HG02798 (cell line): Measurements from ENCODE around the gene ATG10.
"Not testable (repeated sequence)": the region's sequence is repeated elsewhere in the genome, so short reads cannot be mapped to it uniquely, and the experiment has no call there.

Source experiments
- ATAC-seq: cut with Tn5 transposase; IDR thresholded peaks from one replicate; pipeline ENCODE4 v1.9.1; 2021; ENCODE audit warnings: mild to moderate bottlenecking; ENCODE audit not compliant: unreplicated experiment, poor library complexity

ATG10 gene

DNA sequence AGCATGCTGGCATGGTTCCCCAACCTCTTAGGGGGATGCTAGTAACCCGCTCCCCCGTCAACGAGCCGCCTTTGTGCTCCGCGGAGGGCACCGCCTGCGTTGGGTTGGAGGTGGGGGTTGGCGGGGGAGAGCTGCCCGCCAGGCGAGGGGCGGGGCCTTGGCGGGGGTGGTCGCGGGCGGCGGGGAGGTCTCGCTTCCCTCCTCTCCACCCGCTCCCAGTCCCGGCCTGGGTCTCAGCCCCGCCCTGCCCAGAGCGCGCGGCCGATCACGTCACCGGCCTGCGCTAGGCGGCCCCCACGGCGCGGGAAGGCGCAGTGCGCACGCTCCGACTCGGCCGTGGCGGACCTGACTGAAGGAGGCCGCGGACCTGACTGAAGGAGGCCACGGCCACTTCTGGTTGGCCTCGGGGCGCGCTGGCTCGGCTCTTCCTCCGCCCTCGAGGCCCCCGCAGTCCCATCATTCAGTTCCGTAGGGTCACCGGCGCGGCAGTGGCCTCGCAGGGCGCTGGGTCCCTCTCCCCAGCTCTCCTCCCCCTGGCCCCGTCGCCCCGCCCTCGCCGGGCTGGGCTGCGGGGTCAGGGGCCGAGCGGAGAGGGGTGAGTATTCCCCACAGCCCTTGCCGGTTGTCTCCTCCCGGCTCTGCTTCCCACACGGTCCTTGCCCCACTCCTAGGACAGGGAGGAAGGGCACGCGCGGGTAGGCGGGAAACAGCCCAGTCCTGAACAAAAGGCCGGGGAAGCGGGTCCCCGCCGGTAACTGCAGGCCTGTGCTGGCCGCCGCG is at the start of gene ATG10:
Gene ATG10 (plus strand): TSS at position 312 of the 780 bp plus-strand sequence. CDS start 15,548 bp downstream, outside the sequence.
- peak; percentile 97 for ATAC-seq

DNA sequence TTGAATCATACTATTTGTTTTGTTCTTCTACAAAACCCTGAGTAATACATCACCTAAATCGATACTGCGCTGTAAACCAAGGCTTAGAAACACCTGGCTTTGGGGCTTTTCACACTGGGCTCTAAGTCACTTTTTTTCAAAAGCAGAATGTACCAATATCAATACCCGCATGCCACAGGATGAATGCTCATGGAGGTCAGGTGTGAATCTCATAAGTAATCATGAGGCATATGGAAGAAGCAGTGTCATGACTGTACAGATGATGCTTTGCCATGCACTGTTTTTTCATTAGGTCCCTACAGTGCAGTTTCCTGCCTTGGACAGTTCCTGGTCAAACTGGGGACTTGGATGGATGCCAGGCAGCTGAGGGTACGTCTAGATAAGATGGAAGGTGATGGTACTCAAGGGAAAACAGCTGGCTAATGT is 49.0 kb upstream of the ATG10 start:
- peak; percentile 66 for ATAC-seq

DNA sequence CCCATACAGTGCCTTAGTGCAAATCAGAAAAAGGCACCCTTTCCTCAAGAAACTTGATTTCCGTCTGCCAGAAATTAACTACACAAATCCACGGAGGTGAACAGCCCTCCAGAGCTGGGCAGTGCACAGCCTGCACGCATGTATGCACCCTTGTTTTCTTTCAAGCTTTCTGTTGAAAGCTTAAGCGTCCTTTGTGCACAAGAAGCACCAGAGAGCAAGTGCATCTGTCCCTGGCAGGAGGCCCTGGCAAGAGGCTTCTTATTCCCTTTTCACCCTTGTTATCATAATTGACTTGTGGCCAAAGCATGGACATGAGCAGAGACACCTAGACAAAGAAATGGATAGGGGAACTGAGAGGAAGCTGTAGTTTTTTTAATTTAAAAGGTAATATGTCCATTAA is 47.4 kb upstream of the ATG10 start:
- ATAC-seq, result no peak

DNA sequence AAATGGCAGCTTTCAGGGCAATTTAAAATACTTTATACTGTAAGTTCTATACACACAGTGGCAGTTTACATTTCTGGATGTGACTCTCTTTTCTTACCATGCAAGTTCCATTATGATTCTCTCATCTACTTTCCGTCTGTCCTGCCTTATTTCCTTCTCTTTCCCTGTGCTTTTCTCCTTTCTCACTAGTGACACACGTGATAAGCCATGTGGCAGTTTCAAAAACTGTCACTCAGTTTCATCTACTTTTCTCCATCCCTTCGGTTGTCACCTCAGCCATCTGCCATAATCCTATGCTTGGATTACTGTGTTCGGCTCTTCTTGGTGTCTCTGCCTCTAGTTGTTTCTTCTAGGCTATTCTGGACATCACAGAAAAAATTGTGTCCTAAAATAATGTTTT is 46.8 kb upstream of the ATG10 start:
- ATAC-seq, result no peak

DNA sequence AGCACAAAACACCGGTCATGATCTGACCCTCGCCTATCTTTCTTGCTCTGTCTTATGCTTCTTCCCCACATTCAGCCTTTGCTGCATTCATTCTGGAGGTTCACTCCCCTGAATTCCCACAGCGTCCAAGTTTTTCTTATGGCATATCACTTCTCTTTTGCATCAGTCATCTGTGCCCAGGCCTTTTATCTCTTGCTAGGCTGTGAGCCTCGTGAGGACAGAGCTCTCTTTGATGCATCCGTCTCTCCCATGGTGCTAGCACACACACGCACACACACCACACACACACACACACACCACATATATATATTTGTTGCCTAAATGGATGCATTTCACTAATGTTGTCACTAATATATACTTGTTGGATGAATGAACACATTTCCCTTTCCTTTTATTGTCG is 45.8 kb upstream of the ATG10 start:
- no peak for ATAC-seq

DNA sequence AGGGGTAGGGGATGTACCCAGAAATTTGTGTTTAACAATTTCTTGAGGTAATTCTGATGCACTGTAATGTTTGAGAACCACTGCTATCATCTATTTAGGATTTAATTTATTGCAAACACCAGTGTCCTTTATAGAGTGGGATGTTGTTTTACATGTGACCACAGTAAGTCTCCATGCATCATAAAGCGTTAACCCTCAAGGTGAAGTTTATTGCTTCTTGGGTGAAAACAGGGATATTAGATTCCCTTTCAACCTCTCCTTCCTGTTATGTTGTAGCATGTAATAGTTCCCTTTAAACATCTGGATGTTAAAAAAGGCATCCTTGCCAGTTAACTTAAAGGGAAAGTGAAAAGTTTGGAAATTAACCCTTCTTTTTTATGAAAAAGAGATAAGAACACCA is 35.8 kb upstream of the ATG10 start:
- no peak for ATAC-seq

DNA sequence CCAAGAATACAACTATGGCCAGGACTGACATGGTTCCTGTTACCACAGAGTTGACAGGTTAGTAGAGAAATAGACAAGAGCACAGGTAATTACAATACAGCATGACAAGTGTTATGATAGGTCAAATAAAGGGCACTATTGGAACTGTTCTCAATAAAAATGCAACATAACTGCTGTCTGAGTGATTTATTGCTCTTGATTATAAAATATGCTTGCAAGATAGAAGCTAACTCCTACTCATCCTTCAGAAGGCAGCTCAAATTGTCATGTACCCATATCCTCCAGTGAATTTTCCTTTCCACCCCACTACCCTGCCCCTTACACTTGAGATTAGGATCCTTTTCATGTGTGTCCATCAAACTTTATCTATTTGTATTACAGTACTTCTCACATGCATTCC is 35.1 kb upstream of the ATG10 start:
- ATAC-seq, result no peak

DNA sequence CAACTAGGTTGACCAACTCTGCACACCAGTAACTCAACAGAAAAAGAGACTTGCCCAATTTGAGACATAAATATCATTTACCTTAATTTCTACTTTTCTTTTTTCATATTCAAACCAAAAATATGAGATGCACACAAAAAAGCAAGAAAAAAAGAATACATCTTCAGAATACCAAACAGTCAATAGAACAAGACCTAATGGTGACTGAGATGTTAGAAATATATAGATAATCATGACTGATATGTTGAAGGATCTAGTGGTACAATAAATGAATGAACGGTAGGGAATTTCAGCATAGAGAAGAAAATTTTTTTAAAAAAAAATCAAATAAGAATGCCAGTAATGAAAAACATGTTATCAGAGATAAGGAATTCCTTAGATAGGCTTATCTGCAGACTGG is 29.1 kb upstream of the ATG10 start:
- ATAC-seq, result no peak

DNA sequence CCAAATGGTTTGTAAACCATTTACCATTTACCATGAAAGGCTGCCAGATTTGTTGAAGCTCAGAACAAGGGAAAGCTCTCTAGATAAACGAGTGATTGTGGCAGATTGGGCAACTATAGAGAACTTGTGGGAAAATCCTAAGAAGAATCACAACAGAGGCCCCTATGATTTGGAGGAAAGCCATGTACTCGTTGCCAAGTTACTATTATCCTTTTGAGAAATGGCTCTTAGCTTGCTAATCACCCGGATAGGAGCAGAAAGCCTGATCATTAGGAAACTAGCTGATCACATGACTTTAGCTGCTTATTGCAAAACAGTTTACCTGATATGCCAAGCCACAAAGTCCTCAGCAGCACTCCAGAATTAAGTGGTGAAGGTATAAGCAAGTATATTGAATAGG is 23.5 kb upstream of the ATG10 start:
- ATAC-seq, result no peak

DNA sequence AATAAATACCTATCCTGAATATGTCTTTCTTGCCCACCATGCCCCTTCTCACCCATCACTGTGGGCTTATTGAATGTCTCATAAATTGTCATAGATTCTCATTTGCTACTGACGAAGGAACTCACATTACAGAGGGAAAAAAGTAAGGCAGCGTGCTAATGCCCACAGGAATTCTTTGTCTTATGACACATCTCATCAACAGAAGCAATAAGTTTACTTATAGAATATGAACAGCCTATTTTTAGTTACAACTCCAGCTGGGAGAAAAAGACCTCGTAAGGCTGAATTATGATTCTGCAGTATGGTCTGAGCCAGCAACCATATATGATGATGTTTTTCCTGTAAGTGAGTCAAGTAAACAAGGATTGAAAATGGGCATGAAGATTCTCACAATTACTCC is 22.4 kb upstream of the ATG10 start:
- ATAC-seq, result no peak

DNA sequence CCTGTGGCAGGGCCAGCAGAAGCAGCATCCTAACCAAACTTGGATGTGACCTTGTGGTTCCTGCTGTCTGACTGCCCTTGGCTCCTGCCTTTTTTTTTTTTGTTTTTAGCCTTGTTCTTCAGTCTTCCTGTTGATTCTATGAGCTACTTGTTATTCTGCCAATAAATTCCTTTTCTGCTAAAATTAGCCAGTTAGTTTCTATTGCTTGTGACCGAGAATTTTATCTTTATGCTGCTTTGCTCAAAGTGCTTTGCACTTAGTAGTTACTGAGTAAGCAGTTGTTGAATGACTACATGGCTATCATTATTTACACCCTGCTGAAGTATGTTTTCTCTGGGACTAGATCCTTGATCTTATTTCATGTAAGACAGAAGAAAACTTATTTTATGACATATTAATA is 20.8 kb upstream of the ATG10 start:
- no peak for ATAC-seq

DNA sequence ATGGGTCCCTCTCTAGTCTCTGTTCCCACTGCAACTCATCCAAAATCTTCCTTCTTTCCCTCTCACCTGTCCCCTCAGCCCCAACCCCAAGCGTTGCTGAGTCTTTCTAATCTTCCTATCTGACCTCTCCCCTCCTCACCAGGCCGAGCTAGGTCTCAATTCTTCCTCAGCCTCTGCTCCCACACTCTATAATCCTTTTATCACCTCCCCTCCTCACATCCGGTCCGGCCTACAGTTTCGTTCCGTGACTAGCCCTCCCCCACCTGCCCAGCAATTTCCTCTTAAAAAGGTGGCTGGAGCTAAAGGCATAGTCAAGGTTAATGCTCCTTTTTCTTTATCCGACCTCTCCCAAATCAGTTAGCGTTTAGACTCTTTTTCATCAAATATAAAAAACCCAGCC is 17.0 kb upstream of the ATG10 start:
- ATAC-seq, result not testable (repeated sequence)

DNA sequence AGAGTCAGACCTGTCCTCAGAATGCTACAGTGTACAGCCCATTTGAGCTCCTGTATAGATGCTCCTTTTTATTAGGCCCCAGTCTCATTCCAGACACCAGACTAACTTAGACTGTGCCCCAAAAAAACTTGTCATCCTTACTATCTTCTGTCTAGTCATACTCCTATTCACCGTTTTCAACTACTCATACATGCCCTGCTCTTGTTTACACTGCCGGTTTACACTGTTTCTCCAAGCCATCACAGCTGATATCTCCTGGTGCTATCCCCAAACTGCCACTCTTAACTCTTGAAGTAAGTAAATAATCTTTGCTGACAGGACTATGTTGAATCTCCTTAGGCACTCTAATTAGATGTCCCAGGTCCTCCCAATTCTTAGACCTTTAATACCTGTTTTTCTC is 13.7 kb upstream of the ATG10 start:
- not testable (repeated sequence) for ATAC-seq

DNA sequence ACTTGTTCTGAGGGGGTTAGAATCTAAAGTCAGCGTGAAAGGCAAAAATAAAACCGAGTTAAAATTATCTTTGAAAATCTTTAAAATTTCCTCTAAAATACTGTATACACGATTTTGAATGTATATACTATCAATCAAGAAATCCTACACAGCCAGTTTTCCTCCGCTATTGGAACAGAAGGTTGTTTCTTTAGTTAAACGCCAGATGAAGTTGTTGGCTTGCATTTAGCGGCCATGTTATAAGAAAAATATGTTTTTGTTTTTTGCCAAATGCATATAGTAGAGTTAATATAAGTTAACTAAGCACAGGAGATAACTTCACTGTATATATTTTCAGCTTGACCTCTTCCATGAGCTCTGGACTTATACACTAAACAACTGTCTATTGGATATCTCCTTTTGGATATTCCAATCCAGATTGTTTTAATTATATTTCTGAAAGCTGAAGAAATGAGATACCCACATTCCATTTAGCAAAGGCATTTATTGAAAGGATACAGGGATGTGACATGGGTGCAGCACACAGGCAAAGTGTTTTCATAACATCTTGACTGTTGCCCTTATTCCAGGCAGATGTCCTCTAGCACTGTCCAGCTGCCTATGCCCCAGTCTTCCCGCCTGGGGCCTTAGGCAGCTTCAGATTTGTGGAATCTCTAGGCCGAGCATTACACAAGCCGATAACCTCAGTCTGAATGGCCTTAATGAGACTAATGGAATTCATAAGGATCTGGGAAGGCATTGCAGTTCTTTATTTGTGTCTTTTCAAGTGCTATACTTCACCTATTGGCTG is 10.0 kb upstream of the ATG10 start:
- ATAC-seq, result no peak

DNA sequence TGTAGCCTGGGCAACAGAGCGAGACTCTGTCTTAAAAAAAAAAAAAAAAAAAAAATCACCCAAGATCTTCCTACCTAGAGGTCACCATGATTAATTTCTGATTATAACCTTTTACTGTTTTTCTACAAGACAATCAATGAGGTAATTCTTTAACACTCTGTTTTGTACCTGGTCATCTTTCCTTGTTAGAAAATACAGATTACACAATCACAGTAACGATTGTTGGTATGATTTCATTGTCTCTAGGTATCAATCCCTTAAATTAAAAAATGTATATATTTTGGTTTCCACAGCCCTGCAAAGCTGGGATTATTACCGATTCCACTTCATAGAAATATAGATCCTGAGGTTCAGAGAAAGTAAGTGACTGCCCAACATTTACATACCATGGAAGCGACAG is 8.3 kb upstream of the ATG10 start:
- ATAC-seq, result no peak

DNA sequence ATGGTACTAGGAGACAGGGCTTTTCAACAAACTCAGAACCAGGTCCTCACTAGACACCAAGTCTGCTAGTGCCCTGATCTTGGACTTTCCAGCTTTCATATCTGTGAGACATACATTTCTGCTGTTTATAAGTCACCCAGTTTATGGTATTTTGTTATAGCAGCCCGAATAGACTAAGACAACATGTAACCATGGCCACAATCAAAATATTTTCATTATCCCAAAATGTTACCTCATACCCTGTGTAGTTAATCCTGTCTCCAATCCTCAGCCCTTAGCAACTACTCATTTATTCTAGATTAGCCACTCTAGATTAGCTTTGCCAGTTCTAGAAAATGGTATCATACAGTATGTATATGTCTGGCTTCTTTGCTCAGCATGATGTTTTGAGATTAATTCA is 6.3 kb upstream of the ATG10 start:
- no peak for ATAC-seq

DNA sequence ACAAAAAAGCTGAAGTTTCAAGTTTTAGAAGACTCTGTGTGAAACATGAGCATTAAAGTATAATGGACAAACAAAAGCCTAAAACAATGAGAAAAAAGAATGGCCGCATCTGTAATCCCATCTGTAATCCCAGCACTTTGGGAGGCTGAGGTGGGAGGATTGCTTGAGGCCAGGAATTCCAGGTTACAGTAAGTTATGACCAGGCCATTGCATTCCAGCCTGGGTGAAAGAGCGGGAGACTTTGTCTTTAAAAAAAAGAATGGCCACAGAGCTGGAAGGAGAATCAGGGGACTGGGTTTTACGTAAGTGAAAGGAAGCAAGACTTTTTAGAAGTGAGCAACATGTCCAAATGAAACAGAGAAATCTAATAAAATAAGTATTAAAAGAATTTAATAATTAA is 2.6 kb upstream of the ATG10 start:
- no peak for ATAC-seq

DNA sequence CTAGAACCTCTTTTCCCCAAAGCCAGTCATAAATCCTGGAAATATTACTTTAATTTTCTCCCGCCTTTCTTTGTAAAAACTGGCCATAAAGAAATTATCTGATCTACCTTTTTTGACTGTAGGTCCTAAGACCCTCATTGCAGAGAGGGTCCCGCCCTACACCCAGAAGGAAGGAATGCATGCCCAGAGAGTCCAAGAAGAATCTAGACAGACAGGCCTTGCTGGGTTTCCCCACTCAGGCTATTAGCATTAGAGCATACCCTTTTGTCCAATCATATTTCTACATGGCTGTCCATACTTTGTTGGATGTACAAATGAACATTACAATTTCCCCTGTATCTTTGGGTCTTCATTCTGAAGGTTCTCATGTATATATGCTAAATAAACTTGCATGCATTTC is 1.9 kb upstream of the ATG10 start:
- no peak for ATAC-seq

DNA sequence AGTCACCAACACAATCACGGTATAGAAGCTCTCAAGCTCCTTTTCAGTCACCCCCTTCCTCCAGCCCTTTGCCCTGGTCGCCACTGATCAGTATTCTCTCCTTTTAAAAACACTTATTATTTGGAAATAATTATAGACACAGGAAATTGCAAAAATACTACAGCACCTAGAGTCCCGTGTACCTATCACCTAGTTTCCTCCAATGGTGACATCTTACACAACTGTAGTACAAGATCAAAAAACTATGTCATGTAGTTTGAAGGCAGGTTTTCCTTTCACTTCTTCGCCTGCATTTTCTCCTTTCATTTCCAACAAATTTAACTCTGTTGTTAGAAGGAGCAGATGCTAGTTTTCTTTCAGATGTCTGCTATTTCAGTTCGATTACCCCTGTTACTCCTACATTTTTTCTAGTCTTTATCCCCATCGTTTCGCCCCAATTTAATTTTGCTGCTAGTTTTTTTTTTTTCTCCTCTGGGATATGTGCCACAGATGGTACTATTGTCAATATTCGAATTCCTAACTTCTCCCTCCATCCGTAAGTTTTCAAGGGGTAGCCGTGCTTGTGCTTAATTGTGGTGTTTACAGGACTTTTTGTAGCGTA is 612 bp upstream of the ATG10 start:
- ATAC-seq, result no peak

DNA sequence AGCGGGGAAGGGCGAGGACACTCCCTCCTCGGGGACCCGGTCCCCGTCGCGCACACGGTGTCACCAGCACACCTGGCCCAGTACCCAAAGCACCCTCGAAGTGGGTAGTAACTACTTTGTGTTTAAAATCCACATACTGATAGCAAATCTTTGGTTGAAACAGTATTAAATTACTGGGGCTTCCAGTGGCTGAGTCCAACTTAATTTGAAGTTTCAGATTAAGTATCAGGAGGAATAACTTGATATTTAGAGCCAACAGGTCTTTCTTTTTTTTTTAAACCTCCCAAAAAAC is 615 bp downstream of the ATG10 start:
- ATAC-seq, result peak; percentile 45

DNA sequence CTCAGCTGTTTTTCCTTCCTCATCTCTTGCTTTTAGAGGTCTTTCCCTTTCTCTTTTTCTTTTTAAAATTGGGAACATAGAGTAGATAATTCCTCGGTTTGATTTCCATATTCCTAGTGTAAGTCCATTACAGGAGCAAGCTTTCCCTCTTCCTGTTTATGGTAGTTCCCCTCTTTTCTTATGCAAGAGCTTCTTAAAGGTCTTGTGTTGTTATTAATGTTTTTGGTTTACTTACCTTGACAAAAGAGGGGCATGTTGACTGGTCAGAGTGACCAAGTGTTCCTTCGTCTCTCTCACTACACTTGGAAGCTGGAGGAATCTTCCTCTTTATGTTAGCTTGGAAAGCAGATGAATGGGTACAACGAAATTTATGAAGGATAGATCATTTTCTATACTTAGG is 8.3 kb downstream of the ATG10 start:
- no peak for ATAC-seq
